Thyroid gland (tissue), 4 donors: ENCODE measurements around the gene ACOX3.

Experiments used
- POLR2A ChIP-seq, 2 donors: fragments of 450-650 bp; IDR thresholded peaks; one replicate each; pipeline ENCODE4 v1.6.1; 2017; ENCODE audit warnings: antibody characterized with exemption in 2 of 2, mild to moderate bottlenecking in 2 of 2, moderate library complexity in 1 of 2
- TF ChIP-seq, protein P1 (sequence below), 6 experiments: fragments of 200-600 bp in 3 of 6; fragments of 450-650 bp in 3 of 6; sonication (generic) in 3 of 6; IDR thresholded peaks; one replicate each; pipeline ENCODE4 v1.5.1; 2016 to 2019; ENCODE audit warnings: antibody characterized with exemption in 6 of 6, mild to moderate bottlenecking in 2 of 6, inconsistent platforms in 1 of 6, moderate library complexity in 1 of 6

DNA sequence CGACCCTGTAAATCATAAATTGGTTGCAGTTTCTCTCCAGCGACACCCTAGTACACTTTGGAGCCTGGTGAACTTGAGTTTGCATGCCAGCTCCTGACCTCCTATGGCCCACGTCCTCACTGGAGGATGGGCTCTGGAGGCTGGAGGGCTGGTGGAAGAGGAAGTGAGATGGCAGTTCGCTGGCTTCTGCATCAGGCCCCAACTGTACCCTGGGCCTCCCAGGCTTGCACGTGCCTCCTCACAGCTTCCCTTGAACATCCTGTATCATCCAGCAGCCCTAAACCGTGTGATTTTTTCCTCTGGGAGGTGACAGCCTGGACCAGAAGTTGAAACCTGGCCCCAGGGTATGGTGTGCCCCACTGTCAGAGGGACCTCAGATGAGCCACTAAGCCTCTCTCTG is 92.5 kb downstream of the ACOX3 start:
- TF ChIP-seq, protein P1, sequence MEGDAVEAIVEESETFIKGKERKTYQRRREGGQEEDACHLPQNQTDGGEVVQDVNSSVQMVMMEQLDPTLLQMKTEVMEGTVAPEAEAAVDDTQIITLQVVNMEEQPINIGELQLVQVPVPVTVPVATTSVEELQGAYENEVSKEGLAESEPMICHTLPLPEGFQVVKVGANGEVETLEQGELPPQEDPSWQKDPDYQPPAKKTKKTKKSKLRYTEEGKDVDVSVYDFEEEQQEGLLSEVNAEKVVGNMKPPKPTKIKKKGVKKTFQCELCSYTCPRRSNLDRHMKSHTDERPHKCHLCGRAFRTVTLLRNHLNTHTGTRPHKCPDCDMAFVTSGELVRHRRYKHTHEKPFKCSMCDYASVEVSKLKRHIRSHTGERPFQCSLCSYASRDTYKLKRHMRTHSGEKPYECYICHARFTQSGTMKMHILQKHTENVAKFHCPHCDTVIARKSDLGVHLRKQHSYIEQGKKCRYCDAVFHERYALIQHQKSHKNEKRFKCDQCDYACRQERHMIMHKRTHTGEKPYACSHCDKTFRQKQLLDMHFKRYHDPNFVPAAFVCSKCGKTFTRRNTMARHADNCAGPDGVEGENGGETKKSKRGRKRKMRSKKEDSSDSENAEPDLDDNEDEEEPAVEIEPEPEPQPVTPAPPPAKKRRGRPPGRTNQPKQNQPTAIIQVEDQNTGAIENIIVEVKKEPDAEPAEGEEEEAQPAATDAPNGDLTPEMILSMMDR (IDR thresholded peaks at IDR 0.05) = no peak
- no peak for TF ChIP-seq POLR2A (IDR thresholded peaks at IDR 0.05)
